Measurements from ENCODE around the gene CCK.

The CCK gene

GRCh38 chr3:42270561-42270960, 4.6 kb upstream of the CCK start:
- in situ Hi-C loops (cut with HindIII; ENCODE audit: low sequenced_read_pairs), result loop anchor here (5.0 kb wide), 1 partner anchor 157 kb away; no protein-coding TSS in a partner anchor

- in situ Hi-C loops (cut with HindIII; ENCODE audit: low sequenced_read_pairs), result loop anchor here (5.0 to 10.0 kb wide), 2 partner anchors 158 to 245 kb away; no protein-coding TSS in a partner anchor
These were observed 3.7 kb upstream of the CCK start for GRCh38 chr3:42269647-42270046.

GRCh38 chr3:42267878-42268277, 1.9 kb upstream of the CCK start:
- in situ Hi-C loops (cut with HindIII; ENCODE audit: low sequenced_read_pairs), result loop anchor here (10.0 kb wide), 1 partner anchor 247 kb away; no protein-coding TSS in a partner anchor

GRCh38 chr3:42265059-42265991, 660 bp downstream of the CCK start:
- in situ Hi-C loops (cut with HindIII; ENCODE audit: low sequenced_read_pairs), result loop anchor here (10.0 kb wide), 1 partner anchor 249 kb away; no protein-coding TSS in a partner anchor

GRCh38 chr3:42264399-42265058, 1.5 kb downstream of the CCK start:
- in situ Hi-C loops (cut with HindIII; ENCODE audit: low sequenced_read_pairs), result loop anchor here (10.0 kb wide), 1 partner anchor 250 kb away; no protein-coding TSS in a partner anchor

GRCh38 chr3:42263354-42264346, 2.3 kb downstream of the CCK start:
- in situ Hi-C loops (cut with HindIII; ENCODE audit: low sequenced_read_pairs), result loop anchor here (10.0 kb wide), 1 partner anchor 251 kb away; no protein-coding TSS in a partner anchor

GRCh38 chr3:42262525-42262924, 3.5 kb downstream of the CCK start:
- in situ Hi-C loops (cut with HindIII; ENCODE audit: low sequenced_read_pairs), result loop anchor here (10.0 kb wide), 1 partner anchor 252 kb away; no protein-coding TSS in a partner anchor

GRCh38 chr3:42257007-42257406, 9.0 kb downstream of the CCK start:
- in situ Hi-C loops (cut with HindIII; ENCODE audit: low sequenced_read_pairs), result no loop called here

- in situ Hi-C loops (cut with HindIII; ENCODE audit: low sequenced_read_pairs), result no loop called here
These were observed 9.7 kb downstream of the CCK start for GRCh38 chr3:42256135-42256819.

- in situ Hi-C loops (cut with HindIII; ENCODE audit: low sequenced_read_pairs), result no loop called here
These were observed 11.4 kb downstream of the CCK start for GRCh38 chr3:42254566-42254965.

GRCh38 chr3:42250761-42251160, 15.2 kb downstream of the CCK start:
- in situ Hi-C loops (cut with HindIII; ENCODE audit: low sequenced_read_pairs), result no loop called here

- in situ Hi-C loops (cut with HindIII; ENCODE audit: low sequenced_read_pairs), result no loop called here
These were observed 18.4 kb downstream of the CCK start for GRCh38 chr3:42247576-42248027.

- in situ Hi-C loops (cut with HindIII; ENCODE audit: low sequenced_read_pairs), result no loop called here
These were observed 19.9 kb downstream of the CCK start for GRCh38 chr3:42246091-42246490.

- in situ Hi-C loops (cut with HindIII; ENCODE audit: low sequenced_read_pairs), result no loop called here
These were observed 29.4 kb downstream of the CCK start for GRCh38 chr3:42236611-42237010.

- in situ Hi-C loops (cut with HindIII; ENCODE audit: low sequenced_read_pairs), result no loop called here
These were observed 30.5 kb downstream of the CCK start for GRCh38 chr3:42235532-42235931.

- in situ Hi-C loops (cut with HindIII; ENCODE audit: low sequenced_read_pairs), result no loop called here
These were observed 35.1 kb downstream of the CCK start for GRCh38 chr3:42230860-42231259.

- in situ Hi-C loops (cut with HindIII; ENCODE audit: low sequenced_read_pairs), result no loop called here
These were observed 35.9 kb downstream of the CCK start for GRCh38 chr3:42229942-42230688.

- in situ Hi-C loops (cut with HindIII; ENCODE audit: low sequenced_read_pairs), result no loop called here
These were observed 36.6 kb downstream of the CCK start for GRCh38 chr3:42229266-42229941.

Data from endothelial cell of hepatic sinusoid (primary cell).